Peyer's patch (tissue), 4 donors: ENCODE measurements around the gene TMC1.

ENCODE experiments used
- CTCF ChIP-seq, 6 experiments: fragments of 450-650 bp in 4 of 6; fragments of 200-600 bp in 2 of 6; sonication (generic) in 1 of 6; IDR thresholded peaks; one replicate each; pipeline ENCODE4 v1.5.1; 2017 to 2019; ENCODE audit warnings: antibody characterized with exemption in 6 of 6, mild to moderate bottlenecking in 3 of 6, moderate library complexity in 1 of 6
- POLR2A ChIP-seq, 2 donors: fragments of 450-650 bp; IDR thresholded peaks; one replicate each; pipeline ENCODE4 v1.5.1; 2017; ENCODE audit warnings: antibody characterized with exemption in 2 of 2, mild to moderate bottlenecking in 2 of 2, moderate library complexity in 2 of 2

- TF ChIP-seq CTCF (IDR thresholded peaks at IDR 0.05) (no peak), POLR2A (IDR thresholded peaks at IDR 0.05) (no peak)
Observed at GRCh38 chr9:72480921-72481320, 40.5 kb upstream of the TMC1 start.
